ENCODE measurements around the gene PHPT1. TPM values are rescaled to one million over a fixed set of nuclear protein-coding genes. Genes with fewer than 3 reads are reported as not detected.

Gene PHPT1
- total and polyA plus RNA-seq, 12 donors: 310 to 650 (median 336) TPM

DNA sequence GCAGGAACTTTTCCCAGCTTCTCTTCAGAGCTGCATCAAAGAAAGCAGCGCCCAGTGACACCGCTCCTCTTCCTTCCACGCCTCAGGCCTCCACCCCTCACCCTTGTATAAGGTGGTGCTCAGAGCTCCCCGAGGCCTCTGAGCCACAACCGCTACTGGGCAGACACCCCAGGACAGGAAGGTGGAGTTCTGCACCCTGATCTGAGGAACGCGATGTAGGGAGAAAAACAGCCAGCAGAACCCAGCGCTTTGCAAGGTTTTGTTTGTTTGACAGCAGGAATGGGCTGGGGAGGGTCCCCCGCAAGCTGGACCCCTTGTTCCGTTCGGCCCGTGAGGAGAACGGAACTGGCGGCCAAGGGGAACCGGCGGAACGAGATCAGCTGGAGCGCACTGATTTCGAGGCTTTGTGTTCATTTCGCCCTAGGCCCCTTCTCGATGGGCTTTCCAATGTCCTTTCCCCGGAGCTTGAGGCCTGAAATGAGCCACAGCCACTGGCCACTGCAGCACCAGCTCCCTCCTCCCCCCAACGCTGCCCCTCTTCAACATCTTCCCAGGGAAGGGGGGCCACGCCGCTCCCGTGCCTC lies 12.8 kb downstream of the PHPT1 start:
- Histone ChIP-seq H3K4me3 (no peak overlapping the region), H3K4me1 (peaks cover 9 to 42% (median 30%) of the 10 kb centered on the region in 9 donors), H3K9me3 (no peaks in the 10 kb centered on the region), H3K27me3 (no peaks in the 10 kb centered on the region), H3K36me3 (peaks cover 3 to 59% (median 24%) of the 10 kb centered on the region in 9 donors), H3K27ac (no peak overlapping the region)
- no peak for ATAC-seq
- no peak for DNase-seq
- intact Hi-C loops (cut with DNase I): loop anchor here in 1 of 10 donors (10.0 kb wide), 1 partner anchor 63 kb away; no protein-coding TSS in a partner anchor
- 88 to 89% methylated on average over 26 of the region's 26 CpGs for WGBS, 2 donors
- TF ChIP-seq CTCF (IDR thresholded peaks at IDR 0.05): no peak

GRCh38 chr9:136862849-136863622 lies 13.8 kb downstream of the PHPT1 start:
- DNase-seq (no peak), ATAC-seq (no peak)
- WGBS, 2 donors: 90 to 91% methylated on average over 31 of the region's 31 CpGs
- intact Hi-C loops (cut with DNase I): loop anchor here in 1 of 10 donors (10.0 kb wide), 1 partner anchor 62 kb away; no protein-coding TSS in a partner anchor
- TF ChIP-seq CTCF (IDR thresholded peaks at IDR 0.05): no peak
- Histone ChIP-seq H3K4me1 (peaks cover 9 to 47% (median 32%) of the 10 kb centered on the region in 9 donors), H3K9me3 (no peaks in the 10 kb centered on the region), H3K27ac (no peak overlapping the region), H3K4me3 (no peak overlapping the region), H3K36me3 (peaks cover 3 to 59% (median 24%) of the 10 kb centered on the region in 9 donors), H3K27me3 (no peaks in the 10 kb centered on the region)

DNA sequence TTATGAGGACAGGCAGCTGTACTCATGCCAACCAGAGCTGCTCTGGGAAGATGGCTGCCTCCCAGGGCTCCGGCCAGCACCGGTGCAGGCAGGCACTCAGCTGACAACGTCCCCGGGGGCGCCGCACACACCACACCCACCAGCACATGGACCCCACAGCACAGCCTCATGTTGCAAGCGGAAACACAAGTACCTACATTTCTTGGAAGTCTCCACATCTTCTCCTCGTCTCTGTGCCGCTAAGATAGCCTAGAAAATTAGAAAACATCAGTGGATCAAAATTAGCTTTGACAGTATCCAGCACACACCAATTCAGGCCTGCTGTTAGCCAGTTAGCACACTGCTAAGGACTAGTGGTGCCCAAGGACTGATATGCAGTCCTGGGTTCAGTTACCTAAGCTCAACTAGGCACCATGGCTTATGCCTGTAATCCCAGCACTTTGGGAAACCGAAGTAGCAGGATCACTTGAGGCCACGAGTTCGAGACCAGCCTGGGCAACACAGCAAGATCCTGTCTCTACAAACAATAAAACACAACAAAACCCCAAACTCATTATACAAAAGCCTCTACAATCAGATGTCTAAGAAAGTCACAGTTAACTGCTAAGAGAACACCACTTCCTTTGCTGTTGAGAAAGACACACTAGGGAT lies 14.5 kb downstream of the PHPT1 start:
- Histone ChIP-seq H3K36me3 (peaks cover 3 to 55% (median 24%) of the 10 kb centered on the region in 9 donors), H3K4me3 (no peak overlapping the region), H3K9me3 (no peaks in the 10 kb centered on the region), H3K27me3 (no peaks in the 10 kb centered on the region), H3K27ac (no peak overlapping the region), H3K4me1 (peaks cover 9 to 43% (median 31%) of the 10 kb centered on the region in 9 donors)
- WGBS, 2 donors: 84 to 86% methylated on average over 12 of the region's 12 CpGs
- ATAC-seq (no peak), DNase-seq (no peak)
- intact Hi-C loops (cut with DNase I): loop anchor here in 1 of 10 donors (10.0 kb wide), 1 partner anchor 61 kb away; no protein-coding TSS in a partner anchor
- no peak for TF ChIP-seq CTCF (IDR thresholded peaks at IDR 0.05)

Data from heart right ventricle (tissue), 16 donors.